Skeletal muscle tissue (tissue), 4 donors: ENCODE measurements around the gene BCAS3. TPM values are rescaled to one million over a fixed set of nuclear protein-coding genes. Genes with fewer than 3 reads are reported as not detected.
"Not testable (repeated sequence)": the region's sequence is repeated elsewhere in the genome, so short reads cannot be mapped to it uniquely, and the experiment has no call there.

ENCODE experiments used
- H3K27ac ChIP-seq: one replicate; pipeline ENCODE4 v1.7.0; 2013; ENCODE audit warnings: mild to moderate bottlenecking, low read depth, low read length, inconsistent platforms
- H3K27me3 ChIP-seq, 3 donors: one replicate each; pipeline ENCODE4 v1.7.0; 2013; ENCODE audit warnings: low read length in 3 of 3; ENCODE audit not compliant: control insufficient read depth in 3 of 3, insufficient read depth in 3 of 3
- H3K36me3 ChIP-seq, 3 donors: one replicate each; pipeline ENCODE4 v1.7.0; 2013; ENCODE audit warnings: low read length in 3 of 3; ENCODE audit not compliant: control insufficient read depth in 3 of 3, insufficient read depth in 3 of 3
- H3K4me1 ChIP-seq, 3 donors: one replicate each; pipeline ENCODE4 v1.7.0; 2013; ENCODE audit warnings: low read length in 3 of 3, mild to moderate bottlenecking in 3 of 3; ENCODE audit not compliant: control insufficient read depth in 3 of 3, insufficient read depth in 3 of 3
- H3K4me3 ChIP-seq, 3 donors: one replicate each; pipeline ENCODE4 v1.7.0; 2013; ENCODE audit warnings: low read length in 3 of 3
- H3K9ac ChIP-seq, 3 donors: one replicate each; pipeline ENCODE4 v1.7.0; 2013; ENCODE audit warnings: low read length in 3 of 3, mild to moderate bottlenecking in 3 of 3, moderate library complexity in 2 of 3, low read depth in 1 of 3
- H3K9me3 ChIP-seq, 3 donors: one replicate each; pipeline ENCODE4 v1.7.0; 2013; ENCODE audit warnings: low read length in 3 of 3; ENCODE audit not compliant: control insufficient read depth in 3 of 3
- total RNA-seq: library from RNA; depleted of rRNA; stranded (reverse); fragments of >200 nt; gene quantifications from one replicate; pipeline ENCODE4 v1.2.3, GENCODE V29; 2014
- donor health status: Osteomylitis.

Gene BCAS3
- total RNA-seq, 1 donor from 2014 or later: 25.1 TPM

DNA sequence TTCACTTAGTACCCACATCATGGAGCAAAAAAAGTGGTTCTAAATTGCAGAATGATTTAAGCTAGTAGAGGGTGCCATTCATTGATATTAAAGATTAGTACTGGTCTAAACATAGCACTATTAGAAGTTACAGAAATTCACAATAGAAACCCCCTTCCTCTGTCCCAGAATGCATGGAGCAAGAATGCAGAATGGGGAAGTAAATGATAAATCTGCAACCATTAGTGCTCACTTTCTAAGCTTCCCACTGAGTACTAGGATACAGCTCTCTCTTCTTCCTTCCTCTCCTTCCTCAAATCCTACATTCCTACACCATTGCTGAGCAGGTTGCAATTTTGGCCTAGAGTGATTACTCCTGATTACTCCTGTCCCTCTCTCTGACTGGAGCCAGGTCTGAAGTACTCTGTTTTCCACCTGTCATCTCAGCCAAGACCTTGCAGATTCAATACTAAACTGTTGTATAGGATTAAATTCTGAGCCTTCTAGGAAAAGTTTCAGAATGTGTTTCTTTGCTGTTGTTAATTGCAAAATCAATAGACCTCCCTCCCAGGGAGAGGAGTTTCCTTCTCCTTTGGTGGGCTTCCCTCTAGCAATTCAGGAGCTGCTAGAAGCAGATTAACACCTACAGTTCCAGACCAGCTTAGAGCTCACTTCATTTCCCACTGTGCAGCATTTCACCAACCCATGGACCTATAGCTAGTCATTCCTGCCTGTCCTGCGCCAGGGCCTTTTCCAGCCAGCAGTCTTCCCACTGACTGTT is 556.5 kb downstream of the BCAS3 start:
- Histone ChIP-seq H3K27me3 (no peaks in the 10 kb centered on the region), H3K9me3 (no peaks in the 10 kb centered on the region), H3K27ac (no peak overlapping the region), H3K4me1 (peaks cover 0 to 16% (median 9%) of the 10 kb centered on the region in 3 donors), H3K9ac (no peak overlapping the region), H3K36me3 (no peaks in the 10 kb centered on the region), H3K4me3 (no peak overlapping the region)

DNA sequence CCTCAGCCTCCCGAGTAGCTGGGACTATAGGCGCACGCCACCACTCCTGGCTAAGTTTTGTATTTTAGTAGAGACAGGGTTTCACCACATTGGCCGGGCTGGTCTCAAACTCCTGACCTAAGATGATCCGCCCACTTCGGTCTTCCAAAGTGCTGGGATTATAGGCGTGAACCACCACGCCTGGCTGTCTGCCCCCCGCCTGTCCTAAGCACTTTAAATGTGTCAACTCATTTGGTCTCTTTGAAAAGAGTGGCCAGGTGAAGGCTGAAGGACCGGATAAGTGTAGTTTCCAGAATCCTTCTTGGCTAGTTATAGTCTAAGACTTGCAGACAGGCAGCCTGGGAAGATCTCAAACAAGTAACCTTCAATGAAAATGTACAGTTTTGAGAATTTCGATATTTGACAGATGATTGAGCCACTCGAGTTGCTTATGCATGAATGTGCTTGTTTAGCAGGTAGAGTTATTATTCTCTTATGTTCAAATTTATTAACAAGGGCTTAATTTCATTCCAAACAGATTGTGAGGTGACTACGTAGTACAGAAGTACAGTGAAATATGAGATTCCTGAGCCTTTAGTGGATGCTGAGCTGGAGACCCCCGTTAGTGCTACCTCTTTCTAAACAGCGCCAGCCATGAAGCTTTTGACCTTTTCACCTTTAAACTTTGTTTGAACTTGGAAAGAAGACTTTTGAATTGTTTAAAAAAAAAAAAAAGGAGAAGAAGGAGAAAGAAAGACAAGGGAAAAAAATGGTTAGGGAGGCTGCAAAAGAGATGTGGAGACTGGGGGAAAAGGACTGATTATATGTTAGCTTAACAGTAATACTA is 557.6 kb downstream of the BCAS3 start:
- Histone ChIP-seq H3K4me1 (peaks cover 0 to 16% (median 9%) of the 10 kb centered on the region in 3 donors), H3K9me3 (no peaks in the 10 kb centered on the region), H3K4me3 (no peak overlapping the region), H3K36me3 (no peaks in the 10 kb centered on the region), H3K9ac (no peak overlapping the region), H3K27ac (no peak overlapping the region), H3K27me3 (no peaks in the 10 kb centered on the region)

DNA sequence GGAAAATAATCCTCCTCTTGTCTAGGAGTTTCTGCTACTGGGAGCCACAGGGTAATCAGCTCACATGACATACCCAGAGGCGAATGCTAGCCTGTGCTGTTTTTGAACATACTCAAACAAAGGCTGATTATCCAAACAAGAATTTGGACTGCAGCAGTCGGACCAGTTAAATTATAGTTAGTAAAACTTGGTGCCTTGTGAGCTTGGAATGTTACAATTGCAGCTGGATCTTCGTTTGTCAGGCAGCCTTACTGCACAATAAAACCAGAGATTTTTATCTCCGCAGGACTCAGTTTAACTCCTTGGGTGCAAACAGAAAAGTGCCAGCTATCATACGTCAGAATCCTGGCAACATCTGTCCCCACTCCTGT is 558.2 kb downstream of the BCAS3 start:
- H3K27me3 ChIP-seq: no peaks in the 10 kb centered on the region
- no peaks in the 10 kb centered on the region for H3K36me3 ChIP-seq
- H3K4me1 ChIP-seq: peaks cover 0 to 16% (median 9%) of the 10 kb centered on the region in 3 donors
- no peak overlapping the region for H3K9ac ChIP-seq
- no peaks in the 10 kb centered on the region for H3K9me3 ChIP-seq
- no peak overlapping the region for H3K4me3 ChIP-seq
- H3K27ac ChIP-seq: no peak overlapping the region

DNA sequence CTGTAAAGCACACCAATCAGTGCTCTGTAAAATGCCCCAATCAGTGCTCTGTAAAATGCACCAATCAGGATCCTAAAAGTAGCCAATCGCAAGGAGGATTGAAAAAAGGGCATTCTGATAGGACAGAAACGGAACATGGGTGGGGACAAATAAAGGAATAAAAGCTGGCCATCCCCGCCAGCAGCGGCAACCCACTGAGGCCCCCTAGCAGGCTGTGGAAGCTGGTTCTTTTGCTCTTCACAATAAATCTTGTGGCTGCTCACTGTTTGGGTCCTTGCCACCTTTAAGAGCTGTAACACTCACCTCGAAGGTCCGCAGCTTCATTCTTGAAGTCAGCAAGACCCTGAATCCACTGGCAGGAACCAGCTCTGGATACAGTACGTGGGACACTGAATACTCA is 559.6 kb downstream of the BCAS3 start:
- no peak overlapping the region for H3K9ac ChIP-seq
- H3K36me3 ChIP-seq: no peaks in the 10 kb centered on the region
- no peak overlapping the region for H3K4me3 ChIP-seq
- no peak overlapping the region for H3K27ac ChIP-seq
- H3K9me3 ChIP-seq: no peaks in the 10 kb centered on the region
- H3K4me1 ChIP-seq: peaks cover 0 to 16% (median 9%) of the 10 kb centered on the region in 3 donors
- no peaks in the 10 kb centered on the region for H3K27me3 ChIP-seq

DNA sequence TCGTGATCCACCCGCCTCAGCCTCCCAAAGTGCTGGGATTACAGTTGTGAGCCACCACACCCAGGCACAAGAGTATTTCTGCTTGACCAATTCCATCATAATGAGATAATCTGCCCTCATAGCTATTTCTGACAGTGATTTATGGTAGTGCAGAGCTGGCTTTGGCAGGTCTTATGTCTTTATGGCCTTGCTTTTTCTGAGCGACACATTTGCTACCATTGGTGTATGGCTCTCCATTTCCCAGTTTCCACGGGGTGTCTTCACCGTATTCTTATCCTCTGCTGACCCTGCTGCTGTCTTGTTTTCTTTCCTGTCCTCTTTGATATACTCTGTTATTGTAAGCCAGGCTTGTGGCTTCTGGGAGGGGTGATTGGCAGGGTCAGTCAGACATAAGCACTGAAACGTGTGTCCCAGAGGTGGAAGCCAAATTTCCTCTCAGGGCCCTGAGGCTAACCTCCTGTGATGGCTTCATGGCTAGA is 560.8 kb downstream of the BCAS3 start:
- H3K27me3 ChIP-seq: no peaks in the 10 kb centered on the region
- H3K36me3 ChIP-seq: no peaks in the 10 kb centered on the region
- peak overlapping the region; percentile 76 for H3K27ac ChIP-seq
- peaks cover 0 to 16% (median 9%) of the 10 kb centered on the region in 3 donors for H3K4me1 ChIP-seq
- no peak overlapping the region for H3K9ac ChIP-seq
- H3K4me3 ChIP-seq: no peak overlapping the region
- no peaks in the 10 kb centered on the region for H3K9me3 ChIP-seq

GRCh38 chr17:61239327-61239726 is 561.7 kb downstream of the BCAS3 start:
- H3K36me3 ChIP-seq: no peaks in the 10 kb centered on the region

DNA sequence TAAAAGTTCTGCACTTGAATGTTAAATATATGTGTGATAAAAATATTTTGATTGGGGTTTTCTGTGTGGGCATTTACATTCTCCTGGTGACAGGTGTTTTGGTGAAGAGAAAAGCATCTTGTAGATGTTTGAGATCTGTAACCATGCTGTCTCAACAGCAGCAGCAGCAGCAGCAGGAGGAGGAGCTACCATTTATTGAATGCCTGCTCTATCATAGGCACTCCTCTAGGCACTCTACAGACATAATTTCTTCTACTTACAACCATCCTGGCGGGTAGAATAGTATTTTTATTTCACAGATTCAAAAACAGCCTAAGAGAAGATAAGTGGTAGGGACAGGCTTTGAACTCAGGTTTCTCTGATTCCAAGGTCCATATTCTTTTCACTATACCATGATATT is 562.3 kb downstream of the BCAS3 start:
- Histone ChIP-seq H3K4me3 (no peak overlapping the region), H3K4me1 (peaks cover 0 to 16% (median 9%) of the 10 kb centered on the region in 3 donors), H3K27ac (no peak overlapping the region), H3K9ac (no peak overlapping the region), H3K27me3 (no peaks in the 10 kb centered on the region), H3K36me3 (no peaks in the 10 kb centered on the region), H3K9me3 (no peaks in the 10 kb centered on the region)

More at GRCh38 chr17:61239327-61239726, 561.7 kb downstream of the BCAS3 start:
- Histone ChIP-seq H3K9me3 (no peaks in the 10 kb centered on the region), H3K4me3 (no peak overlapping the region), H3K27me3 (no peaks in the 10 kb centered on the region), H3K4me1 (peaks cover 0 to 16% (median 9%) of the 10 kb centered on the region in 3 donors), H3K9ac (no peak overlapping the region), H3K27ac (peak overlapping the region; percentile 76)

GRCh38 chr17:61240851-61241468 is 563.3 kb downstream of the BCAS3 start:
- Histone ChIP-seq H3K9me3 (no peaks in the 10 kb centered on the region), H3K36me3 (no peaks in the 10 kb centered on the region), H3K4me3 (no peak overlapping the region), H3K9ac (no peak overlapping the region), H3K27me3 (no peaks in the 10 kb centered on the region), H3K27ac (no peak overlapping the region), H3K4me1 (peaks cover 0 to 10% (median 7%) of the 10 kb centered on the region in 3 donors)

DNA sequence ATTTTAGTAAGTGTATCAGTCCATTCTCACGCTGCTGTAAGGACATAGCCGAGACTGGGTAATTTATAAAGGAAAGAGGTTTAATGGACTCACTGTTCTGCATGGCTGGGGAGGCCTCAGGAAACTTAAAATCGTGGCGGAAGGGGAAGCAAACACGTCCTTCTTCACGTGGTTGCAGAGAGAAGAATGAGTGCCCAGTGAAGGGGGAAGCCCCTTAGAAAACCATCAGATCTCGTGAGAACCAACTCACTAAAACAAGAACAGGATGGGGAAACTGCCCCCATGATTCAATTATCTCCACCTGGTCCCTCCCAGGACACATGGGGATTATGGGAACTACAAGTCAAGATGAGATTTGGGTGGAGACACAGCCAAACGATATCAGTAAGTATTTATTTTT is 567.3 kb downstream of the BCAS3 start:
- not testable (repeated sequence) for H3K27ac ChIP-seq, H3K9me3 ChIP-seq, H3K36me3 ChIP-seq

More for the DNA sequence above, 567.3 kb downstream of the BCAS3 start:
- H3K4me3 ChIP-seq, H3K4me1 ChIP-seq, H3K27me3 ChIP-seq, H3K9ac ChIP-seq: not testable (repeated sequence)
